ENCODE measurements around the gene P2RX6. TPM values are rescaled to one million over a fixed set of nuclear protein-coding genes. Genes with fewer than 3 reads are reported as not detected.

P2RX6 gene
- total and polyA plus RNA-seq, 2 of the 4 experiments (the other 2 are of a cell fraction) = 0.90 to 1.6 TPM

- Histone ChIP-seq H4K20me1 (ENCODE audit: insufficient read depth, low read length) (no peaks in the 10 kb centered on the region), H3K79me1 (ENCODE audit: low read depth in 1 of 2, low read length in 2 of 2) (no peaks in the 10 kb centered on the region), H3K56ac (ENCODE audit: extremely low read depth, insufficient read depth, low read length) (peak overlapping the region; percentile 22; the same call in 1 of the 2 replicates), H3K9ac (ENCODE audit: low read depth, low read length) (peak overlapping the region; percentile 27; the same call in 1 of the 2 replicates), H3K18ac (ENCODE audit: low read depth, low read length) (peak overlapping the region; percentile 66; the same call in 1 of the 2 replicates), H2AK9ac (replicated peaks; ENCODE audit: low read depth, low read length, poor library complexity) (peak overlapping the region; percentile 88), H2BK15ac (ENCODE audit: low read depth, low read length) (no peak overlapping the region), H4K8ac (ENCODE audit: low read depth in 2 of 2, low read length in 2 of 2) (peak overlapping the region in 1 of 2 experiments; percentile 84; a peak in 2 of 4 replicates), H3K23ac (ENCODE audit: low read depth, low read length) (0 out of 2 replicates have a peak overlapping the region, but pooled peaks have one; percentile 36), H2BK20ac (ENCODE audit: low read depth, low read length) (no peak overlapping the region), H3K9me3 (ENCODE audit: control insufficient read depth, insufficient read depth, low read length) (no peaks in the 10 kb centered on the region), H4K5ac (ENCODE audit: low read depth, low read length) (no peak overlapping the region), H2AK5ac (ENCODE audit: low read depth, low read length) (no peak overlapping the region), H3K4me1 (ENCODE audit: control insufficient read depth, insufficient read depth, low read length) (peaks cover 15% of the 10 kb centered on the region), H3K27ac (ENCODE audit: insufficient read depth, low read length) (peak overlapping the region; percentile 56), H3K27me3 (ENCODE audit: control insufficient read depth, insufficient read depth, low read length) (no peaks in the 10 kb centered on the region), H2AFZ (replicated peaks; ENCODE audit: low read length, poor library complexity) (peak overlapping the region; percentile 94), H3K4ac (ENCODE audit: low read depth, low read length) (no peak overlapping the region), H3K36me3 (ENCODE audit: control insufficient read depth, insufficient read depth, low read length) (no peaks in the 10 kb centered on the region), H3K4me2 (ENCODE audit: low read depth, low read length) (peak overlapping the region; percentile 84), H2BK120ac (ENCODE audit: low read depth, low read length) (peak overlapping the region; percentile 7; the same call in 1 of the 2 replicates), H3K14ac (replicated peaks; ENCODE audit: low read depth, low read length) (peak overlapping the region; percentile 10; the same call in 1 of the 2 replicates), H3K4me3 (ENCODE audit: insufficient read depth, low read depth, low read length) (peak overlapping the region; percentile 7), H2BK5ac (ENCODE audit: low read depth, low read length, poor library complexity, severe bottlenecking) (peak overlapping the region; percentile 62), H4K91ac (ENCODE audit: insufficient read depth, low read depth, low read length) (no peak overlapping the region; the same call in 1 of the 2 replicates), H3K9me1 (ENCODE audit: insufficient read depth, low read length) (peaks cover 6% of the 10 kb centered on the region; the same call in 1 of the 2 replicates)
- no peak for TF ChIP-seq CTCF (conservative IDR thresholded peaks at IDR 0.05; ENCODE audit: low read depth, low read length)
- TF ChIP-seq FOS (IDR thresholded peaks at IDR 0.05; ENCODE audit: low read depth, low read length) = 0 out of 2 replicates have a peak, but pooled peaks have one; percentile 4
- in situ Hi-C loops (cut with MboI; ENCODE audit: low sequenced_read_pairs) = no loop called here
- ATAC-seq (ENCODE audit: low read depth) (peak; percentile 36), DNase-seq (peak; percentile 65)
- no TSS peak for BruUV-seq (replicated peaks)
- POLR2A ChIA-PET (ENCODE audit: unreplicated experiment) = no interaction called here
- intact Hi-C loops (cut with micrococcal nuclease) = loop anchor here (1.0 to 2.0 kb wide), 2 partner anchors 30 to 43 kb away; partner anchors contain the start of genes P2RX6 and THAP7
- WGBS, 2 experiments (ENCODE audit: extremely low coverage in 2 of 2, insufficient read length in 1 of 2) = 9% methylated on average over 7 of the region's 15 CpGs; no CpG with 5 or more reads in 1 of the 2 experiments
- CTCF ChIA-PET = interaction anchor here (1.4 kb wide), 1 partner anchor 24 kb away, joined by 3 read pairs; no protein-coding TSS in a partner anchor
- dilution Hi-C loops (cut with HindIII; ENCODE audit: low sequenced_read_pairs, unreplicated experiment) = no loop called here
Measured at GRCh38 chr22:21044931-21045584, 30.1 kb downstream of the P2RX6 start.
